Measurements from ENCODE around the gene SPPL2A. TPM values are rescaled to one million over a fixed set of nuclear protein-coding genes. Genes with fewer than 3 reads are reported as not detected.

The SPPL2A gene
- polyA plus RNA-seq, 1 donor (not counting 4 experiments of a cell fraction or from before 2014, with no cell fraction given) = 59.4 TPM

GRCh38 chr15:50778086-50778485 lies 12.6 kb upstream of the SPPL2A start:
- Histone ChIP-seq H3K27me3 (ENCODE audit: control insufficient read depth, extremely low read depth, insufficient read depth, low read length) (no peaks in the 10 kb centered on the region), H3K27ac (ENCODE audit: control insufficient read depth, insufficient read depth, low read length) (no peak overlapping the region), H3K4me1 (ENCODE audit: control insufficient read depth, extremely low read depth, insufficient read depth, low read length) (no peaks in the 10 kb centered on the region), H3K9ac (ENCODE audit: control insufficient read depth, extremely low read depth, insufficient read depth, low read length) (no peak overlapping the region), H3K36me3 (ENCODE audit: control insufficient read depth in 2 of 2, extremely low read depth in 1 of 2, insufficient read depth in 2 of 2, low read length in 2 of 2) (no peaks in the 10 kb centered on the region), H3K9me1 (ENCODE audit: control insufficient read depth, extremely low read depth, insufficient read depth, low read length) (no peaks in the 10 kb centered on the region), H3K9me3 (ENCODE audit: control insufficient read depth, low read depth, low read length) (no peaks in the 10 kb centered on the region), H3K4me3 (ENCODE audit: control insufficient read depth in 2 of 3, extremely low read depth in 1 of 3, insufficient read depth in 2 of 3, low read depth in 1 of 3, low read length in 3 of 3) (no peak overlapping the region), H2AFZ (ENCODE audit: control insufficient read depth, low read length) (peak overlapping the region; percentile 44), H3K79me2 (ENCODE audit: control insufficient read depth, insufficient read depth, low read length) (no peaks in the 10 kb centered on the region), H4K20me1 (ENCODE audit: control insufficient read depth, extremely low read depth, insufficient read depth, low read length) (no peaks in the 10 kb centered on the region), H3K4me2 (ENCODE audit: control insufficient read depth, extremely low read depth, insufficient read depth, low read depth, low read length) (no peak overlapping the region)
- no peak for TF ChIP-seq EZH2 (IDR thresholded peaks at IDR 0.05; ENCODE audit: low read length)
- dilution Hi-C loops (cut with MboI; ENCODE audit: extremely low pct_ligation_motif_present, low sequenced_read_pairs) = no loop called here
- DNase-seq (ENCODE audit: low read depth, low spot score) (no peak), FAIRE-seq (no peak)

GRCh38 chr15:50777042-50777441 lies 11.5 kb upstream of the SPPL2A start:
- Histone ChIP-seq H3K4me2 (ENCODE audit: control insufficient read depth, extremely low read depth, insufficient read depth, low read depth, low read length) (no peak overlapping the region), H3K9ac (ENCODE audit: control insufficient read depth, extremely low read depth, insufficient read depth, low read length) (no peak overlapping the region), H4K20me1 (ENCODE audit: control insufficient read depth, extremely low read depth, insufficient read depth, low read length) (no peaks in the 10 kb centered on the region), H3K27ac (ENCODE audit: control insufficient read depth, insufficient read depth, low read length) (no peak overlapping the region), H2AFZ (ENCODE audit: control insufficient read depth, low read length) (no peak overlapping the region), H3K27me3 (ENCODE audit: control insufficient read depth, extremely low read depth, insufficient read depth, low read length) (no peaks in the 10 kb centered on the region), H3K9me3 (ENCODE audit: control insufficient read depth, low read depth, low read length) (no peaks in the 10 kb centered on the region), H3K4me1 (ENCODE audit: control insufficient read depth, extremely low read depth, insufficient read depth, low read length) (no peaks in the 10 kb centered on the region), H3K79me2 (ENCODE audit: control insufficient read depth, insufficient read depth, low read length) (no peaks in the 10 kb centered on the region), H3K9me1 (ENCODE audit: control insufficient read depth, extremely low read depth, insufficient read depth, low read length) (no peaks in the 10 kb centered on the region), H3K4me3 (ENCODE audit: control insufficient read depth in 2 of 3, extremely low read depth in 1 of 3, insufficient read depth in 2 of 3, low read depth in 1 of 3, low read length in 3 of 3) (no peak overlapping the region), H3K36me3 (ENCODE audit: control insufficient read depth in 2 of 2, extremely low read depth in 1 of 2, insufficient read depth in 2 of 2, low read length in 2 of 2) (no peaks in the 10 kb centered on the region)
- TF ChIP-seq EZH2 (IDR thresholded peaks at IDR 0.05; ENCODE audit: low read length) (no peak), CTCF (optimal IDR thresholded peaks at IDR 0.05 in 1 of 3, IDR thresholded peaks at IDR 0.05 in 1 of 3, conservative IDR thresholded peaks at IDR 0.05 in 1 of 3; ENCODE audit: extremely low read depth in 1 of 3, insufficient read depth in 2 of 3, low read length in 3 of 3) (no peak)
- dilution Hi-C loops (cut with MboI; ENCODE audit: extremely low pct_ligation_motif_present, low sequenced_read_pairs) = no loop called here
- FAIRE-seq (no peak), DNase-seq (ENCODE audit: low read depth, low spot score) (no peak)

GRCh38 chr15:50774450-50774849 lies 8.9 kb upstream of the SPPL2A start:
- TF ChIP-seq EZH2 (IDR thresholded peaks at IDR 0.05; ENCODE audit: low read length) = no peak
- no peak for TF ChIP-seq CTCF (optimal IDR thresholded peaks at IDR 0.05 in 1 of 3, IDR thresholded peaks at IDR 0.05 in 1 of 3, conservative IDR thresholded peaks at IDR 0.05 in 1 of 3; ENCODE audit: extremely low read depth in 1 of 3, insufficient read depth in 2 of 3, low read length in 3 of 3)
- H2AFZ ChIP-seq (ENCODE audit: control insufficient read depth, low read length) = peak overlapping the region; percentile 31
- H3K9me3 ChIP-seq (ENCODE audit: control insufficient read depth, low read depth, low read length) = no peaks in the 10 kb centered on the region
- H3K9me1 ChIP-seq (ENCODE audit: control insufficient read depth, extremely low read depth, insufficient read depth, low read length) = no peaks in the 10 kb centered on the region
- no peak overlapping the region for H3K27ac ChIP-seq (ENCODE audit: control insufficient read depth, insufficient read depth, low read length)
- no peaks in the 10 kb centered on the region for H3K79me2 ChIP-seq (ENCODE audit: control insufficient read depth, insufficient read depth, low read length)
- no peak for FAIRE-seq
- H3K9ac ChIP-seq (ENCODE audit: control insufficient read depth, extremely low read depth, insufficient read depth, low read length) = no peak overlapping the region
- dilution Hi-C loops (cut with MboI; ENCODE audit: extremely low pct_ligation_motif_present, low sequenced_read_pairs) = loop anchor here (25.0 kb wide), 1 partner anchor 88 kb away; no protein-coding TSS in a partner anchor
- no peak for DNase-seq (ENCODE audit: low read depth, low spot score)
- no peaks in the 10 kb centered on the region for H3K27me3 ChIP-seq (ENCODE audit: control insufficient read depth, extremely low read depth, insufficient read depth, low read length)
- H3K4me1 ChIP-seq (ENCODE audit: control insufficient read depth, extremely low read depth, insufficient read depth, low read length) = no peaks in the 10 kb centered on the region
- no peaks in the 10 kb centered on the region for H4K20me1 ChIP-seq (ENCODE audit: control insufficient read depth, extremely low read depth, insufficient read depth, low read length)
- H3K36me3 ChIP-seq (ENCODE audit: control insufficient read depth in 2 of 2, extremely low read depth in 1 of 2, insufficient read depth in 2 of 2, low read length in 2 of 2) = no peaks in the 10 kb centered on the region
- H3K4me2 ChIP-seq (ENCODE audit: control insufficient read depth, extremely low read depth, insufficient read depth, low read depth, low read length) = no peak overlapping the region
- no peak overlapping the region for H3K4me3 ChIP-seq (ENCODE audit: control insufficient read depth in 2 of 3, extremely low read depth in 1 of 3, insufficient read depth in 2 of 3, low read depth in 1 of 3, low read length in 3 of 3)

Measured in keratinocyte (primary cell).